ENCODE results near the gene PPP1R37.

The PPP1R37 gene

GRCh38 chr19:45123440-45123850 is 30.5 kb downstream of the PPP1R37 start:
- Mint-ChIP-seq H3K27me3 (no peaks in the 10 kb centered on the region), H3K27ac (no peak overlapping the region), H3K4me3 (no peak overlapping the region), H3K4me1 (ENCODE audit: low read depth) (peaks cover 48% of the 10 kb centered on the region), H3K9me3 (no peaks in the 10 kb centered on the region), H3K36me3 (ENCODE audit: low read depth) (peaks cover 2% of the 10 kb centered on the region)
- DNase-seq, result no peak

GRCh38 chr19:45124021-45124420 is 31.0 kb downstream of the PPP1R37 start:
- DNase-seq, result no peak
- H3K9me3 Mint-ChIP-seq, result no peaks in the 10 kb centered on the region
- peaks cover 2% of the 10 kb centered on the region for H3K36me3 Mint-ChIP-seq (ENCODE audit: low read depth)
- peaks cover 43% of the 10 kb centered on the region for H3K4me1 Mint-ChIP-seq (ENCODE audit: low read depth)
- no peak overlapping the region for H3K27ac Mint-ChIP-seq
- H3K4me3 Mint-ChIP-seq, result no peak overlapping the region
- no peaks in the 10 kb centered on the region for H3K27me3 Mint-ChIP-seq

- Mint-ChIP-seq H3K36me3 (ENCODE audit: low read depth) (no peaks in the 10 kb centered on the region), H3K4me1 (ENCODE audit: low read depth) (peaks cover 37% of the 10 kb centered on the region), H3K9me3 (no peaks in the 10 kb centered on the region), H3K4me3 (no peak overlapping the region), H3K27me3 (no peaks in the 10 kb centered on the region), H3K27ac (no peak overlapping the region)
- DNase-seq, result no peak
Measured at GRCh38 chr19:45125360-45125759, 32.4 kb downstream of the PPP1R37 start.

GRCh38 chr19:45125975-45126493 is 33.1 kb downstream of the PPP1R37 start:
- Mint-ChIP-seq H3K36me3 (ENCODE audit: low read depth) (no peaks in the 10 kb centered on the region), H3K9me3 (no peaks in the 10 kb centered on the region), H3K4me1 (ENCODE audit: low read depth) (peaks cover 39% of the 10 kb centered on the region), H3K27me3 (no peaks in the 10 kb centered on the region), H3K4me3 (no peak overlapping the region), H3K27ac (peak overlapping the region; percentile 44)
- peak; percentile 81 for DNase-seq

- peaks cover 37% of the 10 kb centered on the region for H3K4me1 Mint-ChIP-seq (ENCODE audit: low read depth)
Measured at GRCh38 chr19:45126654-45127053, 33.7 kb downstream of the PPP1R37 start.

GRCh38 chr19:45128146-45128545 is 35.2 kb downstream of the PPP1R37 start:
- Mint-ChIP-seq H3K27ac (peak overlapping the region; percentile 44), H3K36me3 (ENCODE audit: low read depth) (no peaks in the 10 kb centered on the region), H3K4me1 (ENCODE audit: low read depth) (peaks cover 30% of the 10 kb centered on the region), H3K9me3 (no peaks in the 10 kb centered on the region), H3K4me3 (no peak overlapping the region), H3K27me3 (no peaks in the 10 kb centered on the region)
- no peak for DNase-seq

More at GRCh38 chr19:45126654-45127053, 33.7 kb downstream of the PPP1R37 start:
- no peaks in the 10 kb centered on the region for H3K36me3 Mint-ChIP-seq (ENCODE audit: low read depth)
- H3K27ac Mint-ChIP-seq, result no peak overlapping the region
- no peaks in the 10 kb centered on the region for H3K9me3 Mint-ChIP-seq
- H3K4me3 Mint-ChIP-seq, result no peak overlapping the region
- H3K27me3 Mint-ChIP-seq, result no peaks in the 10 kb centered on the region
- DNase-seq, result no peak

GRCh38 chr19:45128806-45129205 is 35.8 kb downstream of the PPP1R37 start:
- no peaks in the 10 kb centered on the region for H3K9me3 Mint-ChIP-seq
- no peak overlapping the region for H3K4me3 Mint-ChIP-seq
- H3K36me3 Mint-ChIP-seq (ENCODE audit: low read depth), result no peaks in the 10 kb centered on the region
- no peaks in the 10 kb centered on the region for H3K27me3 Mint-ChIP-seq
- H3K27ac Mint-ChIP-seq, result no peak overlapping the region
- DNase-seq, result no peak
- H3K4me1 Mint-ChIP-seq (ENCODE audit: low read depth), result peaks cover 30% of the 10 kb centered on the region

- no peaks in the 10 kb centered on the region for H3K27me3 Mint-ChIP-seq
- H3K4me3 Mint-ChIP-seq, result no peak overlapping the region
- no peaks in the 10 kb centered on the region for H3K9me3 Mint-ChIP-seq
- no peak for DNase-seq
- H3K4me1 Mint-ChIP-seq (ENCODE audit: low read depth), result peaks cover 32% of the 10 kb centered on the region
- H3K27ac Mint-ChIP-seq, result no peak overlapping the region
- H3K36me3 Mint-ChIP-seq (ENCODE audit: low read depth), result peaks cover 2% of the 10 kb centered on the region
Measured at GRCh38 chr19:45130236-45130635, 37.3 kb downstream of the PPP1R37 start.

- Mint-ChIP-seq H3K9me3 (no peaks in the 10 kb centered on the region), H3K4me3 (no peak overlapping the region), H3K27ac (peak overlapping the region; percentile 29), H3K36me3 (ENCODE audit: low read depth) (peaks cover 2% of the 10 kb centered on the region), H3K27me3 (no peaks in the 10 kb centered on the region), H3K4me1 (ENCODE audit: low read depth) (peaks cover 25% of the 10 kb centered on the region)
- no peak for DNase-seq
Measured at GRCh38 chr19:45130888-45131615, 38.1 kb downstream of the PPP1R37 start.

- Mint-ChIP-seq H3K36me3 (ENCODE audit: low read depth) (peaks cover 2% of the 10 kb centered on the region), H3K4me1 (ENCODE audit: low read depth) (peaks cover 17% of the 10 kb centered on the region), H3K27ac (no peak overlapping the region)
Measured at GRCh38 chr19:45133661-45134060, 40.7 kb downstream of the PPP1R37 start.

GRCh38 chr19:45135176-45135885 is 42.4 kb downstream of the PPP1R37 start:
- Mint-ChIP-seq H3K9me3 (no peaks in the 10 kb centered on the region), H3K4me3 (no peak overlapping the region), H3K27ac (no peak overlapping the region), H3K36me3 (ENCODE audit: low read depth) (peaks cover 2% of the 10 kb centered on the region), H3K4me1 (ENCODE audit: low read depth) (peaks cover 15% of the 10 kb centered on the region), H3K27me3 (no peaks in the 10 kb centered on the region)
- DNase-seq, result no peak

More at GRCh38 chr19:45133661-45134060, 40.7 kb downstream of the PPP1R37 start:
- no peak for DNase-seq
- no peaks in the 10 kb centered on the region for H3K27me3 Mint-ChIP-seq
- no peak overlapping the region for H3K4me3 Mint-ChIP-seq
- no peaks in the 10 kb centered on the region for H3K9me3 Mint-ChIP-seq

- H3K27me3 Mint-ChIP-seq, result no peaks in the 10 kb centered on the region
- peaks cover 14% of the 10 kb centered on the region for H3K36me3 Mint-ChIP-seq (ENCODE audit: low read depth)
- H3K4me1 Mint-ChIP-seq (ENCODE audit: low read depth), result peaks cover 4% of the 10 kb centered on the region
- no peaks in the 10 kb centered on the region for H3K9me3 Mint-ChIP-seq
- no peak overlapping the region for H3K4me3 Mint-ChIP-seq
- H3K27ac Mint-ChIP-seq, result peak overlapping the region; percentile 67
- DNase-seq, result no peak
Measured at GRCh38 chr19:45136507-45137178, 43.7 kb downstream of the PPP1R37 start.

- no peak for DNase-seq
- H3K4me3 Mint-ChIP-seq, result no peak overlapping the region
- peaks cover 16% of the 10 kb centered on the region for H3K36me3 Mint-ChIP-seq (ENCODE audit: low read depth)
- H3K27ac Mint-ChIP-seq, result no peak overlapping the region
- no peaks in the 10 kb centered on the region for H3K27me3 Mint-ChIP-seq
- H3K9me3 Mint-ChIP-seq, result no peaks in the 10 kb centered on the region
- H3K4me1 Mint-ChIP-seq (ENCODE audit: low read depth), result peaks cover 2% of the 10 kb centered on the region
Measured at GRCh38 chr19:45137179-45137761, 44.3 kb downstream of the PPP1R37 start.

GRCh38 chr19:45138303-45138751 is 45.3 kb downstream of the PPP1R37 start:
- H3K4me3 Mint-ChIP-seq, result no peak overlapping the region
- H3K27me3 Mint-ChIP-seq, result no peaks in the 10 kb centered on the region
- H3K4me1 Mint-ChIP-seq (ENCODE audit: low read depth), result peaks cover 4% of the 10 kb centered on the region
- no peaks in the 10 kb centered on the region for H3K9me3 Mint-ChIP-seq
- H3K36me3 Mint-ChIP-seq (ENCODE audit: low read depth), result peaks cover 26% of the 10 kb centered on the region
- no peak for DNase-seq
- no peak overlapping the region for H3K27ac Mint-ChIP-seq

All from activated T-cell treated with anti-CD3 and anti-CD28 coated beads, Interleukin-2, amount 50 U/mL, for 24 hours (primary cell).